ENCODE measurements around the gene HSPA1A. TPM values are rescaled to one million over a fixed set of nuclear protein-coding genes. Genes with fewer than 3 reads are reported as not detected.
A peak's percentile ranks its signal among the peaks of the same experiment; 100 is the strongest.

The HSPA1A gene
- total RNA-seq (2022) (20.3 and 34.0 TPM in 2 replicates), Bru-seq, nascent RNA (percentile 53 among the genes with signal in this experiment), BruChase-seq, experiment 1, labeled RNA remaining after a 6-hour chase (percentile 95 among the genes with signal in this experiment), BruChase-seq, experiment 2, labeled RNA remaining after a 2-hour chase (percentile 81 among the genes with signal in this experiment)
- long read RNA-seq, transcript HSPA1A-201 (1 exons, 2,483 nt): major isoform, 12 of 12 reads
- long read RNA-seq, partial matches to known transcripts: 0 of 12 reads
- long read RNA-seq, other reads (novel, unspliced or antisense): 0 of 12 reads

GRCh38 chr6:31815025-31815838 lies at the start of gene HSPA1A, which contains the start of gene HSPA1L:
Gene HSPA1A (plus strand): TSS chr6:31815543. CDS start chr6:31815757, 214 bp downstream.
Gene HSPA1L (minus strand): TSS chr6:31815283. CDS start chr6:31811972, 3,311 bp downstream.
- H3K9me3 Mint-ChIP-seq (ENCODE audit: unreplicated experiment): no peaks in the 10 kb centered on the region
- no peaks in the 10 kb centered on the region for H3K27me3 Mint-ChIP-seq (ENCODE audit: insufficient read depth, unreplicated experiment)
- H3K4me1 Mint-ChIP-seq (ENCODE audit: insufficient read depth, unreplicated experiment): peaks cover 11% of the 10 kb centered on the region
- no peak for TF ChIP-seq CTCF (IDR thresholded peaks at IDR 0.05; ENCODE audit: unreplicated experiment)
- peak; percentile 99 for DNase-seq (ENCODE audit: unreplicated experiment)
- H3K36me3 Mint-ChIP-seq (ENCODE audit: insufficient read depth, unreplicated experiment): peaks cover 8% of the 10 kb centered on the region
- CTCF ChIA-PET: interaction anchor here (0.8 to 1.3 kb wide), 3 partner anchors 9 to 78 kb away, joined by 3 to 8 read pairs (median 3); partner anchors contain the start of gene LSM2
- BruUV-seq (replicated peaks): no TSS peak
- POLR2A ChIA-PET: interaction anchor here (0.6 to 6.4 kb wide), 32 partner anchors 9 to 1157 kb away, joined by 3 to 192 read pairs (median 5); partner anchors contain the start of genes ABHD16A, ATP6V1G2, BAG6 and C6orf47
- peak within 1 kb of the TSS; percentile 89 for H3K4me3 Mint-ChIP-seq (ENCODE audit: unreplicated experiment)
- intact Hi-C loops (cut with micrococcal nuclease): loop anchor here (2.0 kb wide), 2 partner anchors 18 to 48 kb away; partner anchors contain the start of gene NEU1
- peak within 1 kb of the TSS; percentile 97 for H3K27ac Mint-ChIP-seq (ENCODE audit: low read depth, unreplicated experiment)

DNA sequence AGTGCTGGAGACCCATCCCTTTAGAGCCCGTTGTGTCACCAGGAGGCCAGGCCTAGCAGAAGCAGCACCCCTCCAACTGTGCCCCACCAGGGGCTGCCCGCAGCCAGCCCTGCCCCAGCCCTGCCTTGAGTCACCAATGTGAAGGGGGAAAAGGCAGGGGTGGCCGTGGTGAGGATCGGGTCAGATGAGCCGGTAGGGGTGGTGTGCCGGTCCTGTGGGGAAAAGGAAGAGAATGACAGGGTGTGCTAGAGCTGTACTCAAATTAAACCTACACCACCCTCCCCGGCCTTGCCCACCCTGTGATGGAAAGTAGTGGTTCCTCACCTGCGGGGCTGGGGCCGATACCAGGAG lies 49.8 kb upstream of the HSPA1A start:
- Mint-ChIP-seq H3K9me3 (ENCODE audit: unreplicated experiment) (no peaks in the 10 kb centered on the region), H3K36me3 (ENCODE audit: insufficient read depth, unreplicated experiment) (no peaks in the 10 kb centered on the region), H3K4me1 (ENCODE audit: insufficient read depth, unreplicated experiment) (no peaks in the 10 kb centered on the region), H3K27me3 (ENCODE audit: insufficient read depth, unreplicated experiment) (no peaks in the 10 kb centered on the region), H3K27ac (ENCODE audit: low read depth, unreplicated experiment) (no peak overlapping the region), H3K4me3 (ENCODE audit: unreplicated experiment) (no peak overlapping the region)
- POLR2A ChIA-PET: interaction anchor here (0.8 kb wide), 1 partner anchor 13 kb away, joined by 3 read pairs; no protein-coding TSS in a partner anchor
- BruUV-seq (replicated peaks): no TSS peak
- CTCF ChIA-PET: no interaction called here
- no peak for TF ChIP-seq CTCF (IDR thresholded peaks at IDR 0.05; ENCODE audit: unreplicated experiment)
- DNase-seq (ENCODE audit: unreplicated experiment): no peak
- intact Hi-C loops (cut with micrococcal nuclease): no loop called here

DNA sequence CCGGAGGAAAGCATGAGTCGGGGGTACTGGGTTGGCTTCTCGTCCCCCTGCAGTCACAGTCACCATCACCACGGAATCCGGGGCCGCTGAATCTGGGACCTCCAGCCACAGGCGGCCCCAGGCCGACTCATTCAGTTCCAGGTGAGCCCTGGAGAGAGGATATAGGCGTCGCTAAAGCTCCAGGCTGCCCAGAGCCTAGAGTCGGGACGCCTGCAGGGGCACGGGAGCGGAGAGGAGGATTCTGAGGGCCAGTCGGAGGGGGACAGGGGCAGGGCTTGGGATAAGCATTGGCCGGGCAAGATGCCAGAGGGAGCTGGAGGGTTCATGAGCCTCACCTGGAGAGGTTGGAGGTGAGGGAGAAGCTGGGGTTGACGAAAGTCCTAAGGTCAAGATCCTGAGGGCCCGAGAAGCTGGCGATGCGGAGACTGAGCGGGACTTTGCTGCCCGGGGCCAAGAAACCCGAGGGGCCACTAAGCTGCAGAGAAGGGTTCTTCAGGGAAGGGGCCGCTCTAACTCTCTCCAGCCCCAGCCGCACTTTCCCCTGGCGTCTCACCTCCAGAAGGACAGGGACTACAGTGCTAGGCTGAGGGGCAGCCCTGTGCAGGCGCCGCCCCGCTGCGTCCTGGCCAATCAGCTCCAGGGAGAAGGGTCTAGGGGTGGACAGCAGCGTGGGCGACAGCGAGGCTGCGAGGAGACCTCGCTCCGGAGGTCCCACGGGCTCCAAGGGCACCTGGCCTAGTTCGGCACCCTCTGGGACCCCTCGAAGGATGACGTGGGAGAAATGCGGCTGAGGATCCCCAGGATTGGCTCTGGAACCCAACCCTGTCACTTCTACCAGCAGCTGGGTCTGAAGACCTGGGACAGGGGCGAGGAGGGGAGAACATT lies 49.2 kb upstream of the HSPA1A start:
- DNase-seq (ENCODE audit: unreplicated experiment): no peak
- CTCF ChIA-PET: no interaction called here
- no peak for TF ChIP-seq CTCF (IDR thresholded peaks at IDR 0.05; ENCODE audit: unreplicated experiment)
- intact Hi-C loops (cut with micrococcal nuclease): no loop called here
- H3K36me3 Mint-ChIP-seq (ENCODE audit: insufficient read depth, unreplicated experiment): no peaks in the 10 kb centered on the region
- POLR2A ChIA-PET: interaction anchor here (0.8 kb wide), 1 partner anchor 13 kb away, joined by 3 read pairs; no protein-coding TSS in a partner anchor
- no TSS peak for BruUV-seq (replicated peaks)
- H3K9me3 Mint-ChIP-seq (ENCODE audit: unreplicated experiment): no peaks in the 10 kb centered on the region
- H3K4me1 Mint-ChIP-seq (ENCODE audit: insufficient read depth, unreplicated experiment): no peaks in the 10 kb centered on the region
- H3K27me3 Mint-ChIP-seq (ENCODE audit: insufficient read depth, unreplicated experiment): no peaks in the 10 kb centered on the region
- no peak overlapping the region for H3K27ac Mint-ChIP-seq (ENCODE audit: low read depth, unreplicated experiment)
- no peak overlapping the region for H3K4me3 Mint-ChIP-seq (ENCODE audit: unreplicated experiment)

Measured in MCF 10A (cell line).